Body of pancreas (tissue), 4 donors: ENCODE results near the gene ASIC3.

Experiments
- POLR2A ChIP-seq, 3 donors: fragments of 450-650 bp; IDR thresholded peaks; one replicate each; pipeline ENCODE4 v1.6.1; 2016; ENCODE audit warnings: antibody characterized with exemption in 3 of 3, mild to moderate bottlenecking in 2 of 3
- TF ChIP-seq, protein P1 (sequence below), 7 experiments: fragments of 450-650 bp in 4 of 7; fragments of 200-600 bp in 3 of 7; sonication (generic) in 3 of 7; IDR thresholded peaks; one replicate each; pipeline ENCODE4 v1.5.1; 2016 to 2019; ENCODE audit warnings: antibody characterized with exemption in 7 of 7

DNA sequence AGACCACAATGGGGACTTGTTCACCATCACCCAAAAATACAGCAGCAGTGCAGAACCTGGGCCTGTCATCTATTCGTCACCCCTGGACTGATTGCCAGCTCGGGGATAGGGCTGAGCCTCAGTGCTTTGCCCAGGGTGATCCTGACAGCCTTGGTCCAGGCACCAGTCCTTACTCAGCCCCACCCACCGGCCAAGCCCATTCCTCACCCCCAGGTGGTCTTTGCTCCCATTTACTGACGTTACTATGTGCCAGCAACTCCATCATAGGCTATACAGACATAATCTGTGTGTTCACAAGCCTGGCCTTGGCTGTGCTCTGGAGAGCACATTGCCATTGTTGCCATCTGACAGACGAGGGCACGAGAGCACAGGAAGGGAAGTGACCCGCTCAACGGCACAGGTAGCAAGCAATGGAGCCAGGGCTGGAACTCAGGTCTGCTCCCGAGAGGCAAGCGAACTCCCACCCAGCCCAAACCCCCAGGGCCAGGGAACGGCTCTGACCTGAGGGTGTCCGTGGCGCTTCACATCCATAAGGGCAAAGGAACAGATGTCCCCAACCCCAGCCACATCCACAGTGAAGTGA, 30.9 kb upstream of the ASIC3 start:
- TF ChIP-seq, protein P1, sequence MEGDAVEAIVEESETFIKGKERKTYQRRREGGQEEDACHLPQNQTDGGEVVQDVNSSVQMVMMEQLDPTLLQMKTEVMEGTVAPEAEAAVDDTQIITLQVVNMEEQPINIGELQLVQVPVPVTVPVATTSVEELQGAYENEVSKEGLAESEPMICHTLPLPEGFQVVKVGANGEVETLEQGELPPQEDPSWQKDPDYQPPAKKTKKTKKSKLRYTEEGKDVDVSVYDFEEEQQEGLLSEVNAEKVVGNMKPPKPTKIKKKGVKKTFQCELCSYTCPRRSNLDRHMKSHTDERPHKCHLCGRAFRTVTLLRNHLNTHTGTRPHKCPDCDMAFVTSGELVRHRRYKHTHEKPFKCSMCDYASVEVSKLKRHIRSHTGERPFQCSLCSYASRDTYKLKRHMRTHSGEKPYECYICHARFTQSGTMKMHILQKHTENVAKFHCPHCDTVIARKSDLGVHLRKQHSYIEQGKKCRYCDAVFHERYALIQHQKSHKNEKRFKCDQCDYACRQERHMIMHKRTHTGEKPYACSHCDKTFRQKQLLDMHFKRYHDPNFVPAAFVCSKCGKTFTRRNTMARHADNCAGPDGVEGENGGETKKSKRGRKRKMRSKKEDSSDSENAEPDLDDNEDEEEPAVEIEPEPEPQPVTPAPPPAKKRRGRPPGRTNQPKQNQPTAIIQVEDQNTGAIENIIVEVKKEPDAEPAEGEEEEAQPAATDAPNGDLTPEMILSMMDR (IDR thresholded peaks at IDR 0.05) = no peak
- TF ChIP-seq POLR2A (IDR thresholded peaks at IDR 0.05) = no peak
